GM10248 (cell line): ENCODE results near the gene FAM236D.
"Not testable (repeated sequence)": the region's sequence is repeated elsewhere in the genome, so short reads cannot be mapped to it uniquely, and the experiment has no call there.

ENCODE experiments used
- CTCF ChIA-PET: fragments of 300-600 bp; sonication (Branson Sonifier 250); formaldehyde crosslinking; extraction: SDS; loops from one replicate; lab custom pipeline; 2021; ENCODE audit warnings: antibody characterized with exemption; lab: Yijun Ruan, JAX
- POLR2A ChIA-PET: fragments of 350-650 bp; sonication (Branson Sonifier 250); formaldehyde crosslinking; extraction: SDS; loops from one replicate; lab custom pipeline; 2020; ENCODE audit warnings: antibody characterized with exemption; lab: Yijun Ruan, JAX
- DNase-seq: peaks from one replicate; pipeline ENCODE4 v3.0.0; 2012; ENCODE audit errors: extremely low spot score

FAM236D gene

GRCh38 chrX:72808110-72808509 is at the start of gene FAM236D:
Gene FAM236D, minus strand, starts transcription at chrX:72808210. Its CDS starts 100 bp downstream, at chrX:72808110.
- DNase-seq, POLR2A ChIA-PET, CTCF ChIA-PET: not testable (repeated sequence)

GRCh38 chrX:72837532-72837931 is 29.5 kb upstream of the FAM236D start:
- DNase-seq, POLR2A ChIA-PET, CTCF ChIA-PET: not testable (repeated sequence)

- POLR2A ChIA-PET, DNase-seq: not testable (repeated sequence)
Observed at GRCh38 chrX:72830701-72831100, 22.7 kb upstream of the FAM236D start.

GRCh38 chrX:72790390-72790789 is 17.6 kb downstream of the FAM236D start:
- DNase-seq, POLR2A ChIA-PET, CTCF ChIA-PET: not testable (repeated sequence)

More at GRCh38 chrX:72830701-72831100, 22.7 kb upstream of the FAM236D start:
- CTCF ChIA-PET: not testable (repeated sequence)

GRCh38 chrX:72788142-72788541 is 19.9 kb downstream of the FAM236D start:
- DNase-seq, CTCF ChIA-PET, POLR2A ChIA-PET: not testable (repeated sequence)

- CTCF ChIA-PET, POLR2A ChIA-PET, DNase-seq: not testable (repeated sequence)
Observed at GRCh38 chrX:72783964-72784363, 24.0 kb downstream of the FAM236D start.

GRCh38 chrX:72783365-72783936 is 24.6 kb downstream of the FAM236D start:
- POLR2A ChIA-PET, DNase-seq, CTCF ChIA-PET: not testable (repeated sequence)

GRCh38 chrX:72782560-72782959 is 25.4 kb downstream of the FAM236D start, which contains the start of gene FAM236B:
Gene FAM236B, minus strand, starts transcription at chrX:72782660. Its CDS starts 100 bp downstream, at chrX:72782560.
- CTCF ChIA-PET, POLR2A ChIA-PET, DNase-seq: not testable (repeated sequence)

GRCh38 chrX:72778146-72778545 is 29.9 kb downstream of the FAM236D start:
- CTCF ChIA-PET, DNase-seq, POLR2A ChIA-PET: not testable (repeated sequence)

GRCh38 chrX:72777467-72777790 is 30.6 kb downstream of the FAM236D start:
- POLR2A ChIA-PET, CTCF ChIA-PET: not testable (repeated sequence)

GRCh38 chrX:72776653-72777466 is 31.1 kb downstream of the FAM236D start, which contains the start of gene DMRTC1B:
Gene DMRTC1B, plus strand, starts transcription at chrX:72776890. Its CDS starts 68,246 bp downstream, at chrX:72845136.
- POLR2A ChIA-PET, DNase-seq, CTCF ChIA-PET: not testable (repeated sequence)

More at GRCh38 chrX:72777467-72777790, 30.6 kb downstream of the FAM236D start:
- not testable (repeated sequence) for DNase-seq

GRCh38 chrX:72760454-72760853 is 47.6 kb downstream of the FAM236D start:
- DNase-seq, POLR2A ChIA-PET, CTCF ChIA-PET: not testable (repeated sequence)
